Transverse colon (tissue), 4 donors: ENCODE measurements around the gene CFC1B.
"Not testable (repeated sequence)": the region's sequence is repeated elsewhere in the genome, so short reads cannot be mapped to it uniquely, and the experiment has no call there.

Experiments
- EP300 ChIP-seq: sonication (generic); formaldehyde crosslinking; IDR thresholded peaks from one replicate; pipeline ENCODE4 v1.6.1; 2017; ENCODE audit warnings: antibody characterized with exemption, low read depth
- POLR2A ChIP-seq: fragments of 450-650 bp; IDR thresholded peaks from one replicate; pipeline ENCODE4 v1.6.1; 2016; ENCODE audit warnings: antibody characterized with exemption, mild to moderate bottlenecking, moderate library complexity
- POLR2AphosphoS5 ChIP-seq, 3 donors: sonication (generic); formaldehyde crosslinking; IDR thresholded peaks; one replicate each; pipeline ENCODE4 v1.6.1; 2016; ENCODE audit warnings: antibody characterized with exemption in 3 of 3
- TF ChIP-seq, protein P1 (sequence below), 5 experiments: fragments of 200-600 bp in 3 of 5; fragments of 450-650 bp in 2 of 5; sonication (generic) in 3 of 5; IDR thresholded peaks; 1 replicate in 2 of 5; 2 replicates in 3 of 5; pipeline ENCODE4 v1.5.1; 2016 to 2017; ENCODE audit warnings: antibody characterized with exemption in 5 of 5, inconsistent platforms in 3 of 5, mild to moderate bottlenecking in 2 of 5, moderate library complexity in 1 of 5

DNA sequence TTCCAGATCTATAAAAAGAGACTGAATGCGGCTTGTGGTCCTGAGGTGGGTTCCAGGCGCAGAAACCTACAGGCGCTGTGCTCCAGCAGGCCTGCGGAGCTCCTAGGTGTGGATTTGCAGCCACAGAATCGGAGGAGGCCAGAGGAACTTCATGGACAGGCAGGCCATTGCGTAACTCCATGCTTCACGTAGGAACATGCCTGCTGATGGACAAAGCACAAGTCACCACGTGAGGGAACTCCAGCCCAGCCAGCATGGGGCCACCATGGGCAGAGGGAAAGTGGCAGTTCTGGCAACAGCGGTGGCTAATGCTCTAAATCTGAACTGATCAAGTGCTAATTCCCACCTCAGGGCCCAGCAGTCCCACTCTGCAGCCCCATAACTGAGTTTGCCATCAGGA lies 17.2 kb downstream of the CFC1B start:
- TF ChIP-seq, protein P1, sequence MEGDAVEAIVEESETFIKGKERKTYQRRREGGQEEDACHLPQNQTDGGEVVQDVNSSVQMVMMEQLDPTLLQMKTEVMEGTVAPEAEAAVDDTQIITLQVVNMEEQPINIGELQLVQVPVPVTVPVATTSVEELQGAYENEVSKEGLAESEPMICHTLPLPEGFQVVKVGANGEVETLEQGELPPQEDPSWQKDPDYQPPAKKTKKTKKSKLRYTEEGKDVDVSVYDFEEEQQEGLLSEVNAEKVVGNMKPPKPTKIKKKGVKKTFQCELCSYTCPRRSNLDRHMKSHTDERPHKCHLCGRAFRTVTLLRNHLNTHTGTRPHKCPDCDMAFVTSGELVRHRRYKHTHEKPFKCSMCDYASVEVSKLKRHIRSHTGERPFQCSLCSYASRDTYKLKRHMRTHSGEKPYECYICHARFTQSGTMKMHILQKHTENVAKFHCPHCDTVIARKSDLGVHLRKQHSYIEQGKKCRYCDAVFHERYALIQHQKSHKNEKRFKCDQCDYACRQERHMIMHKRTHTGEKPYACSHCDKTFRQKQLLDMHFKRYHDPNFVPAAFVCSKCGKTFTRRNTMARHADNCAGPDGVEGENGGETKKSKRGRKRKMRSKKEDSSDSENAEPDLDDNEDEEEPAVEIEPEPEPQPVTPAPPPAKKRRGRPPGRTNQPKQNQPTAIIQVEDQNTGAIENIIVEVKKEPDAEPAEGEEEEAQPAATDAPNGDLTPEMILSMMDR (IDR thresholded peaks at IDR 0.05) = not testable (repeated sequence)
- TF ChIP-seq POLR2A; POLR2AphosphoS5 (IDR thresholded peaks at IDR 0.05); EP300: not testable (repeated sequence)
